OCI-LY1 (cell line): ENCODE results near the gene TRIM9.

Source experiments
- H2AFZ ChIP-seq: fragments of 200-600 bp; sonication (generic), shearing (Covaris generic); 2 replicates; pipeline ENCODE4 v1.6.0; 2014; ENCODE audit warnings: antibody characterized with exemption, mild to moderate bottlenecking, low read length
- H3F3A ChIP-seq: fragments of 200-600 bp; sonication (generic), shearing (Covaris generic); 2 replicates; pipeline ENCODE4 v1.6.0; 2014; ENCODE audit warnings: mild to moderate bottlenecking, antibody characterized with exemption, low read length, moderate library complexity; ENCODE audit not compliant: insufficient read depth
- H3K27ac ChIP-seq: fragments of 200-600 bp; sonication (generic); 2 replicates; pipeline ENCODE4 v1.5.1; 2014; ENCODE audit warnings: low read length, mixed run types, mild to moderate bottlenecking, low read depth; ENCODE audit not compliant: poor library complexity, severe bottlenecking
- H3K27me3 ChIP-seq: fragments of 200-600 bp; sonication (generic); 2 replicates; pipeline ENCODE4 v1.6.0; 2014; ENCODE audit warnings: antibody characterized with exemption, mild to moderate bottlenecking, low read length, moderate library complexity; ENCODE audit not compliant: insufficient read depth
- H3K36me3 ChIP-seq: fragments of 200-600 bp; sonication (generic); 2 replicates; pipeline ENCODE4 v1.6.1; 2014; ENCODE audit warnings: mild to moderate bottlenecking, antibody characterized with exemption, low read length, moderate library complexity, mixed read lengths; ENCODE audit not compliant: insufficient read depth
- H3K4me1 ChIP-seq: fragments of 200-600 bp; sonication (generic); 2 replicates; pipeline ENCODE4 v1.5.1; 2014; ENCODE audit warnings: mild to moderate bottlenecking, low read length, moderate library complexity; ENCODE audit not compliant: insufficient read depth, severe bottlenecking
- H3K4me2 ChIP-seq: fragments of 200-600 bp; sonication (generic), shearing (Covaris generic); 2 replicates; pipeline ENCODE4 v1.6.1; 2014; ENCODE audit warnings: low read length
- H3K4me3 ChIP-seq: fragments of 200-600 bp; sonication (generic); 2 replicates; pipeline ENCODE4 v1.5.1; 2014; ENCODE audit warnings: low read length, low read depth, mild to moderate bottlenecking, mixed read lengths; ENCODE audit not compliant: poor library complexity, severe bottlenecking
- H3K79me2 ChIP-seq: fragments of 200-600 bp; shearing (Covaris generic); 2 replicates; pipeline ENCODE4 v1.6.1; 2016; ENCODE audit warnings: mixed run types, low read length, mixed read lengths; ENCODE audit not compliant: insufficient read depth
- H3K9ac ChIP-seq: fragments of 200-600 bp; sonication (generic), shearing (Covaris generic); 2 replicates; pipeline ENCODE4 v1.6.1; 2014; ENCODE audit warnings: mild to moderate bottlenecking, low read length, mixed read lengths
- H3K9me2 ChIP-seq: fragments of 200-600 bp; sonication (generic), shearing (Covaris generic); 2 replicates; pipeline ENCODE4 v1.6.1; 2014; ENCODE audit warnings: low read depth, mild to moderate bottlenecking, low read length, mixed read lengths
- H3K9me3 ChIP-seq: fragments of 200-600 bp; shearing (Covaris generic); 2 replicates; pipeline ENCODE4 v1.6.1; 2014; ENCODE audit warnings: low read length, mixed read lengths
- H4K20me1 ChIP-seq: fragments of 200-600 bp; sonication (generic), shearing (Covaris generic); 2 replicates; pipeline ENCODE4 v1.6.0; 2016; ENCODE audit warnings: mild to moderate bottlenecking, low read length; ENCODE audit not compliant: insufficient read depth
- EZH2 ChIP-seq: fragments of 200-600 bp; sonication (generic), shearing (Covaris generic); IDR thresholded peaks from 2 replicates; pipeline ENCODE4 v1.8.0; 2017; ENCODE audit warnings: borderline replicate concordance, mixed run types, mild to moderate bottlenecking, antibody characterized with exemption, low read length, moderate library complexity, mixed read lengths
- TF ChIP-seq, protein P1 (sequence below): fragments of 200-600 bp; sonication (generic), shearing (Covaris generic); IDR thresholded peaks from 2 replicates; pipeline ENCODE4 v1.5.1; 2017; ENCODE audit warnings: mild to moderate bottlenecking, antibody characterized with exemption, low read length, moderate library complexity, mixed read lengths

Gene TRIM9

DNA sequence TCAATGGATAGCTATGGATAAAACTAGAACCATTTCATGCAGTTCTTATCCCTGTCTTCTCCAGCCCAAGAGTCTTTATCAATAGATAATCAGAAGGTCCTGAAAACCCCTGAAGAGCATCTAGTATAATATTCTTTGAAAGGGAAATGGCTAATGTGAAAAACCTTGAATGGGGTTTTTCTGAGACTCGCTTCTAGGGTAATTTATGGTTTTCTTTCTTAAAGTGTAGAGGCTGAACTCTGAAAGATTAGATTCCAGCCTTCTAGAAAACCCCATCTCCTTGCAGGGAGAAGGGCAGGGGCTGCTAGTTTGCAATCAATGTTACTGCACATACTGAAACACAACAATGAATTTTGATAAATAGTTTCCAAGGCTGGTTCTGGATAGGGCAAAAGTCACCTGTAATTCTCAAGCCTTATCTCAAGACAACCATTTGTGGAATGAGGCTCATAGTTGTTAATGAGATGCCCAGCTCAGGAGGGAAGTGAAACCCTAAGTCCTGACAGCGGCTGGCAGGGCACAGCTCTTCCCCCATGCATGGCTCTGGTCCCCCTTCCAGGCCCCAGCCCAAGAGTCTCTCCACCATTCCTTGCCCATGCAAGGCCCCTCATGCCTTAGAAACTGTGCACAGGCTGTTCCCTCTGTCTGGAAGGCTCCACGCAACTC is 116.9 kb downstream of the TRIM9 start:
- no peaks in the 10 kb centered on the region for H3F3A ChIP-seq
- H3K9ac ChIP-seq = no peak overlapping the region
- no peaks in the 10 kb centered on the region for H3K9me2 ChIP-seq
- no peaks in the 10 kb centered on the region for H3K9me3 ChIP-seq
- no peaks in the 10 kb centered on the region for H4K20me1 ChIP-seq
- no peaks in the 10 kb centered on the region for H3K4me1 ChIP-seq
- no peak overlapping the region for H2AFZ ChIP-seq
- no peak overlapping the region for H3K4me2 ChIP-seq
- H3K79me2 ChIP-seq = no peaks in the 10 kb centered on the region
- no peak overlapping the region for H3K27ac ChIP-seq
- H3K27me3 ChIP-seq = no peaks in the 10 kb centered on the region
- TF ChIP-seq, protein P1, sequence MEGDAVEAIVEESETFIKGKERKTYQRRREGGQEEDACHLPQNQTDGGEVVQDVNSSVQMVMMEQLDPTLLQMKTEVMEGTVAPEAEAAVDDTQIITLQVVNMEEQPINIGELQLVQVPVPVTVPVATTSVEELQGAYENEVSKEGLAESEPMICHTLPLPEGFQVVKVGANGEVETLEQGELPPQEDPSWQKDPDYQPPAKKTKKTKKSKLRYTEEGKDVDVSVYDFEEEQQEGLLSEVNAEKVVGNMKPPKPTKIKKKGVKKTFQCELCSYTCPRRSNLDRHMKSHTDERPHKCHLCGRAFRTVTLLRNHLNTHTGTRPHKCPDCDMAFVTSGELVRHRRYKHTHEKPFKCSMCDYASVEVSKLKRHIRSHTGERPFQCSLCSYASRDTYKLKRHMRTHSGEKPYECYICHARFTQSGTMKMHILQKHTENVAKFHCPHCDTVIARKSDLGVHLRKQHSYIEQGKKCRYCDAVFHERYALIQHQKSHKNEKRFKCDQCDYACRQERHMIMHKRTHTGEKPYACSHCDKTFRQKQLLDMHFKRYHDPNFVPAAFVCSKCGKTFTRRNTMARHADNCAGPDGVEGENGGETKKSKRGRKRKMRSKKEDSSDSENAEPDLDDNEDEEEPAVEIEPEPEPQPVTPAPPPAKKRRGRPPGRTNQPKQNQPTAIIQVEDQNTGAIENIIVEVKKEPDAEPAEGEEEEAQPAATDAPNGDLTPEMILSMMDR = no peak
- no peak for TF ChIP-seq EZH2
- H3K36me3 ChIP-seq = no peaks in the 10 kb centered on the region
- H3K4me3 ChIP-seq = no peak overlapping the region

DNA sequence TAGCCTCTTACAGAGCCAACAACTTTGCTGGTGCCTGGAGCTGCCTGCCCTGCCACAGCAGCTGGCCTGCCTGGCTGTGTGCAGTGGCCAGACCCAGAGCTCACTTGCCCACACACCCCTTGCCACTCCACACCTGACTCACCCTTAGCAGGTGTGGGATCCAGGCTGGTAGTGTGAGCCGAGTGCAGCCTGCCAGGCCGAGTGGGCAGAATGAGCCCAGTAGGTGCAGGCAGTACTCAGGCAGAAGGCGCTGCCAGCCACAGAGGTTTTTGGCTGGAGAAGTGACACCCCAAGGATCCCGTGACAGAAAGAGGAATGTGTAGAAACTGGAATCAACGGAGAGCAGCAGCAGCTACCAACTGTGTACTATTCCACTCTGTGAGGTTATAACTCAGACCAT is 120.8 kb downstream of the TRIM9 start:
- Histone ChIP-seq H4K20me1 (no peaks in the 10 kb centered on the region), H3K79me2 (no peaks in the 10 kb centered on the region), H3K4me2 (no peak overlapping the region), H3F3A (no peaks in the 10 kb centered on the region), H2AFZ (no peak overlapping the region), H3K27me3 (no peaks in the 10 kb centered on the region), H3K9ac (no peak overlapping the region), H3K9me3 (0 out of 2 replicates have a peak, but pooled peaks cover 3% of the 10 kb centered on the region), H3K4me1 (no peaks in the 10 kb centered on the region), H3K36me3 (no peaks in the 10 kb centered on the region), H3K4me3 (no peak overlapping the region), H3K27ac (no peak overlapping the region), H3K9me2 (no peaks in the 10 kb centered on the region)
- no peak for TF ChIP-seq EZH2

DNA sequence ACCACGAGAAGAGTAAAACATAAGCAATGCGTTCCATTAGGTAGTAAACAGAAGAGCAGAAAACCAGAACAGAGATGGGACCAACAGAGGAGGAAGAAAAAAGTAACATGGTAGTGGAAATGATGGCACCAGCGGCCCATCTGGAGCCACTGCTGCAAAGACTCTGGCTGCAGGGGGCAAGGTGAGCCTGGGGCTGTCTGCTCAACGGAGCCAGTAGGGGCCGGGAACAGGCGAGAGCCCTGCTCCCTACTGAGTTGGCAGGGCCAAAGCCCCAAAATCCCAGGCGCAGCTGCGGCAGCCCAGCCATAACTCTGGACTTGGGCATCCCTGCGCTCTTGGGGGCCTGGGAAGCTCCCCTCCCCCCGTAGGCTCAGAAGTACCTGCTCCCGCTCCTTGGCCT is 122.2 kb downstream of the TRIM9 start:
- Histone ChIP-seq H3K4me2 (no peak overlapping the region), H3K9ac (no peak overlapping the region), H3K27ac (no peak overlapping the region), H2AFZ (no peak overlapping the region), H3K79me2 (no peaks in the 10 kb centered on the region), H3F3A (no peaks in the 10 kb centered on the region), H3K9me2 (no peaks in the 10 kb centered on the region), H4K20me1 (no peaks in the 10 kb centered on the region), H3K36me3 (no peaks in the 10 kb centered on the region), H3K27me3 (no peaks in the 10 kb centered on the region), H3K4me3 (no peak overlapping the region), H3K4me1 (no peaks in the 10 kb centered on the region), H3K9me3 (0 out of 2 replicates have a peak, but pooled peaks cover 3% of the 10 kb centered on the region)
- no peak for TF ChIP-seq EZH2
- TF ChIP-seq, protein P1 = no peak
